Measurements from ENCODE around the gene NFASC.

GRCh38 chr1:204931768-204932572 lies 61.3 kb downstream of the NFASC start:
- TF ChIP-seq, protein P1, sequence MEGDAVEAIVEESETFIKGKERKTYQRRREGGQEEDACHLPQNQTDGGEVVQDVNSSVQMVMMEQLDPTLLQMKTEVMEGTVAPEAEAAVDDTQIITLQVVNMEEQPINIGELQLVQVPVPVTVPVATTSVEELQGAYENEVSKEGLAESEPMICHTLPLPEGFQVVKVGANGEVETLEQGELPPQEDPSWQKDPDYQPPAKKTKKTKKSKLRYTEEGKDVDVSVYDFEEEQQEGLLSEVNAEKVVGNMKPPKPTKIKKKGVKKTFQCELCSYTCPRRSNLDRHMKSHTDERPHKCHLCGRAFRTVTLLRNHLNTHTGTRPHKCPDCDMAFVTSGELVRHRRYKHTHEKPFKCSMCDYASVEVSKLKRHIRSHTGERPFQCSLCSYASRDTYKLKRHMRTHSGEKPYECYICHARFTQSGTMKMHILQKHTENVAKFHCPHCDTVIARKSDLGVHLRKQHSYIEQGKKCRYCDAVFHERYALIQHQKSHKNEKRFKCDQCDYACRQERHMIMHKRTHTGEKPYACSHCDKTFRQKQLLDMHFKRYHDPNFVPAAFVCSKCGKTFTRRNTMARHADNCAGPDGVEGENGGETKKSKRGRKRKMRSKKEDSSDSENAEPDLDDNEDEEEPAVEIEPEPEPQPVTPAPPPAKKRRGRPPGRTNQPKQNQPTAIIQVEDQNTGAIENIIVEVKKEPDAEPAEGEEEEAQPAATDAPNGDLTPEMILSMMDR (conservative IDR thresholded peaks at IDR 0.05; ENCODE audit: low read length), result no peak
- TF ChIP-seq EZH2phosphoT487 (IDR thresholded peaks at IDR 0.05; ENCODE audit: borderline replicate concordance, low read depth, low read length), result no peak
